Measurements from ENCODE around the gene LAMC2. TPM values are rescaled to one million over a fixed set of nuclear protein-coding genes. Genes with fewer than 3 reads are reported as not detected.

The LAMC2 gene
- total RNA-seq, 1 donor from 2014 or later, result 42.2 TPM

DNA sequence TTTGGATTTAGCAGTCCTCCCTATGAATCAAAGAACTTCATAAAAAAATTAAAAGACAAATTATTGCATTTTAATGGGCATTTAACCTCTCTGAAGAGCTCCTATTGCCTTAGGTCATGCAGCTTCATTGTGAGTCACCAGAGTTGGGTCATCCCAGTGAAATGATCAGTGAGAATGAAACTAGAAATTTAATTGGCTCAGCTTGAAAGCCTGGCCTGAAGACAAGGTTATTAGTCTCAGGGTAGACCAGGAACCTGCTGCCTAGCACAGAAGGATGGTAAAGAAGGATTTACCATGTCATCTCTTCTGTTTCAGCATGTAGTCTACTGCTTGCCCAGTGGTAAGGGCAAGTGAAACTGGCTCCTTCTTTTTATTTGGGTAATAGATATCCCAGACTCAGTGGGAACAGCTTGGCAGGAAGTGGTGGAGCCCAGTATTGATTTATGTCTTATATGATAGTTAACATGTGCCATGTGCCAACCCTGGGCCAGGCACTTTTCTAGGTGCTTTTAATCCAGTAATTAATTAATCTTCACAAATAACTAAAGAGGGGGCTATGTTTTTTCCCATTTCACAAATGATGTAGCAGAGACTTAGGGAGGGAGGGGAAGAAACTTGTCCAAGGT, 23.6 kb downstream of the LAMC2 start:
- intact Hi-C loops (cut with DNase I), result no loop called here
- Histone ChIP-seq H3K27ac (no peak overlapping the region), H3K4me1 (no peaks in the 10 kb centered on the region), H3K4me3 (no peak overlapping the region), H3K9me3 (no peaks in the 10 kb centered on the region), H3K27me3 (no peaks in the 10 kb centered on the region), H3K36me3 (no peaks in the 10 kb centered on the region)
- ATAC-seq (peak; percentile 57), DNase-seq (no peak)
- TF ChIP-seq, protein P1, sequence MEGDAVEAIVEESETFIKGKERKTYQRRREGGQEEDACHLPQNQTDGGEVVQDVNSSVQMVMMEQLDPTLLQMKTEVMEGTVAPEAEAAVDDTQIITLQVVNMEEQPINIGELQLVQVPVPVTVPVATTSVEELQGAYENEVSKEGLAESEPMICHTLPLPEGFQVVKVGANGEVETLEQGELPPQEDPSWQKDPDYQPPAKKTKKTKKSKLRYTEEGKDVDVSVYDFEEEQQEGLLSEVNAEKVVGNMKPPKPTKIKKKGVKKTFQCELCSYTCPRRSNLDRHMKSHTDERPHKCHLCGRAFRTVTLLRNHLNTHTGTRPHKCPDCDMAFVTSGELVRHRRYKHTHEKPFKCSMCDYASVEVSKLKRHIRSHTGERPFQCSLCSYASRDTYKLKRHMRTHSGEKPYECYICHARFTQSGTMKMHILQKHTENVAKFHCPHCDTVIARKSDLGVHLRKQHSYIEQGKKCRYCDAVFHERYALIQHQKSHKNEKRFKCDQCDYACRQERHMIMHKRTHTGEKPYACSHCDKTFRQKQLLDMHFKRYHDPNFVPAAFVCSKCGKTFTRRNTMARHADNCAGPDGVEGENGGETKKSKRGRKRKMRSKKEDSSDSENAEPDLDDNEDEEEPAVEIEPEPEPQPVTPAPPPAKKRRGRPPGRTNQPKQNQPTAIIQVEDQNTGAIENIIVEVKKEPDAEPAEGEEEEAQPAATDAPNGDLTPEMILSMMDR (IDR thresholded peaks at IDR 0.05), result no peak

DNA sequence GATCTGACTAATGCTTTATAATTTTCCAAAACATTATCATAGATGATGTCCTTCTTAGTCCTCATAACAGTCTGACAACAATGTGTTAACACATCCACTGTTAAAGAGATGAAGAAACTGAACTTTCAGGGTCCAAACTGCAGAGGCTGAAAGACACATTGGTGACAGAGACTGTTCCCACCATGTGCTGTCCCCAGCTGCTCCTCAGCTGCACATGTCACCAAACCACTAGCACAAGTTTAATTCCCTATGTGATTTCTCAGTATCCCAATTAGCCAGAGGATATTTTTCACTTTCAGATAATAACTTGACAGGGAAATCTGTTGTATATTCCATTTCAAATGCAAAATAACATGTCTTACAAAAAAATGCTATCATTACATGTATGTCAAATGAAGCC, 24.6 kb downstream of the LAMC2 start:
- H3K27me3 ChIP-seq, result no peaks in the 10 kb centered on the region
- TF ChIP-seq, protein P1 (IDR thresholded peaks at IDR 0.05), result no peak
- H3K4me1 ChIP-seq, result no peaks in the 10 kb centered on the region
- H3K27ac ChIP-seq, result no peak overlapping the region
- no peaks in the 10 kb centered on the region for H3K36me3 ChIP-seq
- H3K9me3 ChIP-seq, result no peaks in the 10 kb centered on the region
- ATAC-seq (no peak), DNase-seq (no peak)
- intact Hi-C loops (cut with DNase I), result no loop called here
- H3K4me3 ChIP-seq, result no peak overlapping the region

DNA sequence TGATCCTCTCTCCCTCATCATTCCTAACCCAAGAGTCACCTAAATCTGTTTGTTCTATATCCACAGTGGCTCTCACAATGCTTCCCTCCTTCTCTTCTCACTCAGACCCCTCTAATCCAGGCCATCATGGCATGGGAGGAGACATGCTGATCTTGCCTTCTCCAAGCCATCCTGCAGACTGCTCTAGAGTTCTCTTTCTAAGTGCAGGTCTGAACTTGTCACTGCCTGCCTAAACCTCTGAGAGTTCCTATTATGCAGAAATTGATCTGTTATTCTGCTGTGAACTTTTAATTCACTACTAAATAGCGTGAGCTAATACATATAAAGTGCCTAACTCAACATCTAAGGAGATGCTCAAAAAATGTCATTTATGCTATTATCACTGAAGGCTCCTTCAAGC, 26.8 kb downstream of the LAMC2 start:
- no peaks in the 10 kb centered on the region for H3K36me3 ChIP-seq
- TF ChIP-seq, protein P1 (IDR thresholded peaks at IDR 0.05), result no peak
- H3K4me3 ChIP-seq, result no peak overlapping the region
- no peaks in the 10 kb centered on the region for H3K9me3 ChIP-seq
- intact Hi-C loops (cut with DNase I), result no loop called here
- ATAC-seq, result no peak
- H3K27me3 ChIP-seq, result no peaks in the 10 kb centered on the region
- H3K27ac ChIP-seq, result no peak overlapping the region
- DNase-seq, result no peak
- no peaks in the 10 kb centered on the region for H3K4me1 ChIP-seq

DNA sequence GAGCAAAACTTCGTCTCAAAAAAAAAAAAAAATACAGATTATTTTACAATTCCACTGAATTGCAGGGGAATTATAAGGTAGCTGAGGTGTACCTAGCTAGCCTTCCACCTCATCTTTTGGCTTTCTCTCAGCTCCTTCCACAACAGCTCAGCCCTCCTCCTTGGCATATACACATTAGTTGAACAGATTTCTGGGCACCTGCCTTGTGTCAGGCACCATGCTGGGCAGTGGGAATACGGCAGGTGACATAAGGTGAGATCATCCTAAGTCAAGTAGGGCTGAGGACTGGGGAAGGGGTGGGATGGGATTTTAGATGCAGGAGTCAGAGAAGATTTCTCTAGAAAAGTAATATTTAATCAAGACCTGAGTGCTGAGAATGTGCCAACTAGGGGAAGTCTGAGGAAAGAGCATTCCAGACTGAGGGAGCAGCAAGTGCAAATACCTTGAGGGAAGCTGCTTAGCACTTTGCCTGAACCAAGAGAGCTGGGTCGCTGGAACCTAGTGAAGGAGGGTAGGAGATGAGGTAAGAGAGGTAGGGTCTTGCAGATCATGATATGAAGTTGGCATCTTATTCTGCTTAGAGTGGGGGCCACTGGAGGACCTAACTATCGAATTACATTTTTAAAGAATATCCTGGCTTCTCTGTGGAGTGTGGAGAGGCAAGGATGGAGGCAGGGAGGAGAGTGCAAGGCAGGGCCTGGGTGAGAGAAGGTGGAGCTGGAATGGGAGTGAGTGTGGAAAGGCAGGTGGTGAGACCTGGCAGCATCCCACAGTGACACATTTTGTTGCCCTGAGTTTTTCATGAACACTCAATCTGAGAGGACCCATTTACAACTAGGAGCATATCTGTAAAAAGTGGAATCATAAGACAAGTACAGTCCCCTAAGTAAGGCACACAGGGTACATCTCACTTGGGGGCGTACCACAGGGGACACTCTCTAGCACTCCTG, 28.2 kb downstream of the LAMC2 start:
- peaks cover 14% of the 10 kb centered on the region for H3K4me1 ChIP-seq
- ATAC-seq, result peak; percentile 71
- no peak overlapping the region for H3K27ac ChIP-seq
- H3K4me3 ChIP-seq, result no peak overlapping the region
- intact Hi-C loops (cut with DNase I), result no loop called here
- no peaks in the 10 kb centered on the region for H3K9me3 ChIP-seq
- no peaks in the 10 kb centered on the region for H3K36me3 ChIP-seq
- TF ChIP-seq, protein P1 (IDR thresholded peaks at IDR 0.05), result no peak
- DNase-seq, result no peak
- no peaks in the 10 kb centered on the region for H3K27me3 ChIP-seq

DNA sequence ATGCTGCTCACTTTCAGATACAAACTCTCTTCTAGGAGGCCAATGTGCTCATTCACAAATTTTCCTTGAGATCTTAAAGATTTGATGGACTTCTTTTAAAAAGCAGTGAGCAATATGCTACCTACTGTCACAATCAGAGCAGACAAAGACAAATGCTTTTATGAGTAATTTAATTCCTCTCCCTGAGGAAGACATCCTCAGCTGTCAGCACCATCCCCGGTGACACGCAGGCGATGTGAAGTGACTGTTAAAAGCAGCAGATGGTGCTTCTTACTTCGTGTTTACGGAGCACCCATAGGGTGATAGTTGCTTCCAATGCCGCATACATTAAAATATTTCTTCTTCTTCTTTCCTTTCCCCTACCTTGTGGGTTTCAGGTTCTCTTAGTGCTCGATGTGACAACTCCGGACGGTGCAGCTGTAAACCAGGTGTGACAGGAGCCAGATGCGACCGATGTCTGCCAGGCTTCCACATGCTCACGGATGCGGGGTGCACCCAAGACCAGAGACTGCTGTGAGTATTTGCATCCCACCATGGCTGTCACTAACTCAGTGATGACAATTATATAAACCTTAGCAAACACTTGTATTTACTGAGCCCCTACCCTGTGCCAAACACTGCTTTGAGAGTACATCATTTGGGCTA, 29.1 kb downstream of the LAMC2 start:
- H3K4me1 ChIP-seq, result peaks cover 16% of the 10 kb centered on the region
- H3K4me3 ChIP-seq, result no peak overlapping the region
- no peaks in the 10 kb centered on the region for H3K9me3 ChIP-seq
- no peaks in the 10 kb centered on the region for H3K27me3 ChIP-seq
- TF ChIP-seq, protein P1 (IDR thresholded peaks at IDR 0.05), result no peak
- ATAC-seq, result no peak
- H3K27ac ChIP-seq, result no peak overlapping the region
- DNase-seq, result no peak
- intact Hi-C loops (cut with DNase I), result no loop called here
- no peaks in the 10 kb centered on the region for H3K36me3 ChIP-seq
